ENCODE measurements around the gene DPF3. TPM values are rescaled to one million over a fixed set of nuclear protein-coding genes. Genes with fewer than 3 reads are reported as not detected.

The DPF3 gene
- total and polyA plus RNA-seq, 12 donors: 0.91 to 6.0 (median 2.9) TPM

DNA sequence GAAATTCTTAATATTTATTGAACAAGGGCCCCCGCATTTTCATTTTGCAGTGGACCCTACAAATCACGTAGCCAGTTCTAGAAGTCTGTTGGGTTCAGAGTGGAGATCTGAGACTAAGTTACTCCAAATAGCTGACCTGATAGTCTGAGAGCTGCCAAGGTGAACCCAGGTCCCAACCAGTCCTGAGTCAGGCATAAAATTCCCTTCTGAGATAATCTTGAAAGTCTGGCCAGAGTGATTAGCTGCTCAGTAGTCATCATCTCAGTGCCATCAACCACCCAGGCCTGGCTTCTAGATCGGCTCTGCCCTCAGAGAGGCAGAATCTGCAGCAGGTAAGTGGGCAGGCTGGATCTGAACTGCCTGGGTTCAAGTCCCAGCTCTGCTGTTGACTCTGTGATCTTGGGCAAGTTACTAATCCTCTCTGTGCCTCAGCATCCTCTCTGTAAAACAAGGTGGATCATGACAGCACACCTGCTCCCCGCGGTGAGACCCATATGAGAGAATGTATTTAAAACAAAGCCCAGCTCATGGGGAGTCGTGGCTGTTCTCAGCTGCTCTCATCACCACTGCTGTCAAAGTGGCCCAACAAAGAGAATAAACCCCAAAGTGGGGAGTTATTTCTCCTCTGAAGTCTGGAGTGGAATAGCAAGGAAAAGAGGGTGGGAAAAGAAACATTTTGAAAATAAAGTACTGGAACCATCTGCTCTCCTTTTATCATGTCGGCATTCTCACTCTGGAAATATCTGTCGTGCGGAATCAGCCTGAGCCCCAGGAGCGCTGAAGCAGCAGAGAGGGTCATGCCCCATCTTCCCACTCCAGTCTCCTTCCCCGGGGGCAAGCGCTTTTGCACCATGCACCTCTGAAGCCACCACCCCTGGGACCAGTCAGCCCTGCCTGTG lies 193.3 kb downstream of the DPF3 start:
- H3K27ac ChIP-seq: peak overlapping the region in 1 of 5 donors; percentile 52
- TF ChIP-seq, protein P1, sequence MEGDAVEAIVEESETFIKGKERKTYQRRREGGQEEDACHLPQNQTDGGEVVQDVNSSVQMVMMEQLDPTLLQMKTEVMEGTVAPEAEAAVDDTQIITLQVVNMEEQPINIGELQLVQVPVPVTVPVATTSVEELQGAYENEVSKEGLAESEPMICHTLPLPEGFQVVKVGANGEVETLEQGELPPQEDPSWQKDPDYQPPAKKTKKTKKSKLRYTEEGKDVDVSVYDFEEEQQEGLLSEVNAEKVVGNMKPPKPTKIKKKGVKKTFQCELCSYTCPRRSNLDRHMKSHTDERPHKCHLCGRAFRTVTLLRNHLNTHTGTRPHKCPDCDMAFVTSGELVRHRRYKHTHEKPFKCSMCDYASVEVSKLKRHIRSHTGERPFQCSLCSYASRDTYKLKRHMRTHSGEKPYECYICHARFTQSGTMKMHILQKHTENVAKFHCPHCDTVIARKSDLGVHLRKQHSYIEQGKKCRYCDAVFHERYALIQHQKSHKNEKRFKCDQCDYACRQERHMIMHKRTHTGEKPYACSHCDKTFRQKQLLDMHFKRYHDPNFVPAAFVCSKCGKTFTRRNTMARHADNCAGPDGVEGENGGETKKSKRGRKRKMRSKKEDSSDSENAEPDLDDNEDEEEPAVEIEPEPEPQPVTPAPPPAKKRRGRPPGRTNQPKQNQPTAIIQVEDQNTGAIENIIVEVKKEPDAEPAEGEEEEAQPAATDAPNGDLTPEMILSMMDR (IDR thresholded peaks at IDR 0.05): no peak
- no peak for TF ChIP-seq POLR2A (IDR thresholded peaks at IDR 0.05)
- no peak for DNase-seq
- H3K9me3 ChIP-seq (replicated peaks in 1 of 3): no peaks in the 10 kb centered on the region
- H3K4me3 ChIP-seq: no peak overlapping the region
- intact Hi-C loops (cut with DNase I): no loop called here
- H3K36me3 ChIP-seq (replicated peaks in 1 of 2): no peaks in the 10 kb centered on the region
- no peaks in the 10 kb centered on the region for H3K27me3 ChIP-seq
- H3K4me1 ChIP-seq (replicated peaks in 1 of 2): no peaks in the 10 kb centered on the region
- WGBS, 4 donors: 90 to 93% (median 91%) methylated on average over 12 of the region's 12 CpGs

DNA sequence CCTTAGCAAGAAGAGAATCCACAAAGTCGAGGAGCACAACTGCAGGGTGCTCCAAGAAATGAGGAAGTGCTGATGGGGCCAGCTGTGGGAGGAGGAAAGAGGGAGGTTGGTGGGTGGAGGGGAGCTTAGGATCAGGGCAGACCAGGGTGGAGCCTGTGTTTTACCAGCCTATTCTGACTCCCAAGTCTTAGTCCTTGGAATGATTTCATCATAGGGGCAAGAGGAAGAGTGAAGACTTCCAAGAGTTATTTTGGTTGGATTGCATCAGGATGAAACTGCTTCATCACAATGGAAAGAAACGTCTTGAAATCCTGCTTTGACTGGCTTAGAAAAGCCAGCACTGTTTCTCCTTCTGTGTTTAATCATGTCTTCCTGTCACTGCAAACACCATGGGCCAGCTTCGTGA lies 194.0 kb downstream of the DPF3 start:
- intact Hi-C loops (cut with DNase I): no loop called here
- WGBS, 4 donors: 30 to 37% (median 36%) methylated on average over 3 of the region's 3 CpGs
- TF ChIP-seq, protein P1 (IDR thresholded peaks at IDR 0.05): no peak
- no peak for TF ChIP-seq POLR2A (IDR thresholded peaks at IDR 0.05)
- Histone ChIP-seq H3K4me1 (replicated peaks in 1 of 2) (no peaks in the 10 kb centered on the region), H3K27ac (peak overlapping the region in 1 of 5 donors; percentile 52), H3K36me3 (replicated peaks in 1 of 2) (no peaks in the 10 kb centered on the region), H3K9me3 (replicated peaks in 1 of 3) (no peaks in the 10 kb centered on the region), H3K27me3 (no peaks in the 10 kb centered on the region), H3K4me3 (no peak overlapping the region)
- peak in 4 of 7 donors; percentile 26 to 51 (median 38) for DNase-seq

DNA sequence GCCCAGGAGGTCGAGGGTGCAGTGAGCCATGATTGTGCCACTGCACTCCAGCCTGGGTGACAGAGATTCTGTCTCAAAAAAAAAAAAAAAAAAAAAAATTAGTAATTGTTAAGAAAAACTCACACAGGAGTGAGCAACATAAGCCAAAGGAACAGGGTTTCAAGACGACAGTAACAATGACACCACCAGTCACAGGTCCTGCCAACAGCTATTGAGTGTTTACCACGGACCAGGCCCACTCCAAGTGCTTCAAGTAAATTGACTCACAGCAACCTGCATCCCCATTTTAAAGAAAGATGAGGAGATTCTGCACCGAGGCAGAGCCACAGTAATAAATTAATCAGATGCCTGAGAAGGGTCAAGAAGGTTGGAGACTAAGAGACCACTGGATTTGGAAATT lies 194.5 kb downstream of the DPF3 start:
- WGBS, 4 donors: 75 to 80% (median 79%) methylated on average over 4 of the region's 4 CpGs
- H3K27ac ChIP-seq: no peak overlapping the region

DNA sequence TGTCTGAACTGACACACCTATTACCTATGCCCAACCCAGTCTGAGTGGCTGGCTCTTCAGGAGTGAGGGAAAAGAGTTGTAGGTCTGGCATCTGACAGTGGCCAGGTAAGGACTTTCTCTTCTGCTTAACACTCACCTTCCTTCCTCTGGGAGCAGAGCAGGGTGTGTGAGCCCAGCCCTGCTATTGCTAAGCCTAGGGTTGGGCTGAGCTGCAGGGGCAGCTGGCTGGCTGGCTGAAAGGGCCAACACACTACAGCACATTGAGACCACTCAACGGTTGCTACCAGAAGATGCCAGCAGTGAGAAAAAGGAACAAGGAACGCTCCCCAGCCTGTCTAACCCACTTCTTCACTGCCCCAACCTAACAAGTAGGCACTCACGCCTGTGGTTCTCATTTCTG lies 201.2 kb downstream of the DPF3 start:
- Histone ChIP-seq H3K4me1 (replicated peaks in 1 of 2) (no peaks in the 10 kb centered on the region), H3K27me3 (no peaks in the 10 kb centered on the region), H3K4me3 (no peak overlapping the region), H3K9me3 (replicated peaks in 1 of 3) (no peaks in the 10 kb centered on the region), H3K36me3 (replicated peaks in 1 of 2) (no peaks in the 10 kb centered on the region), H3K27ac (no peak overlapping the region)
- intact Hi-C loops (cut with DNase I): no loop called here
- WGBS, 4 donors: 57 to 89% (median 65%) methylated on average over 2 to 3 of the region's 3 CpGs
- DNase-seq: no peak
- no peak for TF ChIP-seq POLR2A (IDR thresholded peaks at IDR 0.05)
- TF ChIP-seq, protein P1 (IDR thresholded peaks at IDR 0.05): no peak

More for the DNA sequence above, 194.5 kb downstream of the DPF3 start:
- no peak for DNase-seq
- no peaks in the 10 kb centered on the region for H3K36me3 ChIP-seq (replicated peaks in 1 of 2)
- H3K27me3 ChIP-seq: no peaks in the 10 kb centered on the region
- H3K4me3 ChIP-seq: no peak overlapping the region
- H3K4me1 ChIP-seq (replicated peaks in 1 of 2): no peaks in the 10 kb centered on the region
- intact Hi-C loops (cut with DNase I): no loop called here
- no peaks in the 10 kb centered on the region for H3K9me3 ChIP-seq (replicated peaks in 1 of 3)
- TF ChIP-seq, protein P1 (IDR thresholded peaks at IDR 0.05): no peak
- TF ChIP-seq POLR2A (IDR thresholded peaks at IDR 0.05): no peak

Data from adrenal gland (tissue), 12 donors.